HG03354 (cell line): ENCODE data around the gene PGM5.

Experiments
- ATAC-seq: cut with Tn5 transposase; IDR thresholded peaks from one replicate; pipeline ENCODE4 v1.9.1; 2021; ENCODE audit warnings: mild to moderate bottlenecking; ENCODE audit not compliant: unreplicated experiment, poor library complexity, severe bottlenecking

PGM5 gene

GRCh38 chr9:68427216-68427977 is 71.0 kb downstream of the PGM5 start:
- ATAC-seq = no peak

DNA sequence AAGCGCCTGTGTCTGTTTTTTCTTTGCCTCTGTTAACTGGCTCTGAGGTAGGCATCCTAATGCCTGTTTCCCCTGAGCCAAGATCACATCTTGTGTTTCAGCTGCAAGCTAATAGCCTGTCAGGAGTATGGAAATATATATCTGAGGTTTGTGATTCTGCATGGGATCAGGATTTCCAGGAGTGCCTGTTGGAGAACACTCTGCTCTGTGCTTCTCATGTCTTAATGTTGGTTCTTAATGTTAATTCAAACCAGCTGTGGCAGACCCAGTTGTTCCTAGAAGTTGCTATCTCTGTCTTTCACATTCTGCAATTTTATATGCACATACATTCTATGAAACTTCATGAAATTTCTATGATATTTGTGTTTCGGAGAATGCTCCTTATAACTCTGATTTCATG is 72.1 kb downstream of the PGM5 start:
- ATAC-seq = no peak

DNA sequence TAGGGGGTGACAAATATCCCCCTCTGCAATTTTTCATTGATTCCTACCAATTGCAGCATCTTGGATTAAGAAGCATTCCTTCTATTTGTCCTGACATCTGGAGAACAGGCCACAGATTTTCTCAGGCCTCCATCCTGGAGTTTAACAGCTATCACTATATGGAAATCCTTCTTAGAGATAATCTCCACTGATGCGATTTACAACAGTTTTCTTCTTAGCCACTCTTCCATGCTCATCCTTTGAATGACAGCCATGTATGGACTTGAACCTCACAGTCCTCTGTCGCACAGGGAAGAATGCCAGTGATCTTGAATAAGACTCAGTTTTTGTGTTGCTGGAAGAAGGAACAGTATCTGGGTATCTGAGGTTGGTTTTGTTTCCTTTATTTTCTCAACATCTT is 73.2 kb downstream of the PGM5 start:
- ATAC-seq = no peak

DNA sequence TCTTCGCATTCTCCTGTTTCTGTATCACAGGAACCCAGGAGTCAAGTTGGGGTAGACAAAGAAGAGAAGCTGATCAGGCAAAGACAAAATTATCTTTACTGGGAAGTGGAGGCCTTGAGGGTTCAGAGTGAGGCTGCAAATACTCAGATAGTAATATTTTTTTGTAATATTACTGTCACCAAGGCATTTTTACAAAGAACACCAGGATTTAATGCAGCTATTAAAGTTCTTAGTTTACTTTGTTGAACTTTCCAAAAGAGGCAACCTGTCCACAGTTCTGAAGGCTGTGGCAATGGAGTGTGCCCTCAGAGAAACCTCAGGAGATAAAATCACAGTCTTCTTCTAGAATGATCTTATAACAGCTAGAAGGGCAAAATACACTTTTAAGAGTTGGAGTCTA is 74.9 kb downstream of the PGM5 start:
- no peak for ATAC-seq

GRCh38 chr9:68433531-68434110 is 77.2 kb downstream of the PGM5 start:
- no peak for ATAC-seq

- ATAC-seq = no peak
These were observed 81.4 kb downstream of the PGM5 start for GRCh38 chr9:68437785-68438184.

DNA sequence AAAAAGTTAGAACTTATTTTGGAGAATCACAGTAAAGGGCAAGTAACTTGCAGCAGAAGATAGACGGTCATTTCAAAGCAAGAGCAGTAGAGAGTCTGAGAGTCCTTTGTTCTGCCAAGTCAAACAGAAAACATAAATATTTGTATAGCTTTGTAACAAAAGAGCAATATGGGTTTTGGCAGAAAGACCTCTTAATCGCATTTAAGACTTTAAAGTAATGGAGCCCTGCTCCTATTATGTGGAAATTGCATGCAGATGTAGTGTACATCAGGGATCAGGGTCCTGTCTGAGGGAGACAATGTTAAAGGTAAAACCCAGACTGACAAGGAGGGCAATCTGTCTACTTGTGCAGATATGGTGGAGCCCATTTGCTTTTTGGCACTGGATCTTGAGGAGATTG is 87.2 kb downstream of the PGM5 start:
- ATAC-seq = no peak

DNA sequence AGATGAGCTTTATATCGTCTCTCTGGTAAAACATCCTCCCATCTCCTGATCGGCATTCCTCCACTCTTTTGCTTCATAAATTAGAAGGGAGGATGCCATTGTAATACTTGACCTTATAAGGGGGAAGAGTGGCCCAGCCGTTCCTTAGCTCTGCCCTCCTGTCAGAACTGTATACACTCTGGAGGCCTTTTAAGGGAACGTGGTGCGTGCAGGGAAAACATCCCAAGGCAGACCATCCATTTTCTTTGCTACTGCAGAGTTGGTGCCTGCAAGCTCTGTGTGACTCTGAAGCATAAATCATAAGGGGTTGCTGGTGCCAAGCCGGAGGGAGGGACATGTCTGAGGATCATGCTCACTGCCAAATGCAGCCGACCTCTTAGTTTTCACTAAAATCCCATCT is 90.4 kb downstream of the PGM5 start:
- no peak for ATAC-seq

- ATAC-seq = no peak
These were observed 91.2 kb downstream of the PGM5 start for GRCh38 chr9:68447611-68448010.

DNA sequence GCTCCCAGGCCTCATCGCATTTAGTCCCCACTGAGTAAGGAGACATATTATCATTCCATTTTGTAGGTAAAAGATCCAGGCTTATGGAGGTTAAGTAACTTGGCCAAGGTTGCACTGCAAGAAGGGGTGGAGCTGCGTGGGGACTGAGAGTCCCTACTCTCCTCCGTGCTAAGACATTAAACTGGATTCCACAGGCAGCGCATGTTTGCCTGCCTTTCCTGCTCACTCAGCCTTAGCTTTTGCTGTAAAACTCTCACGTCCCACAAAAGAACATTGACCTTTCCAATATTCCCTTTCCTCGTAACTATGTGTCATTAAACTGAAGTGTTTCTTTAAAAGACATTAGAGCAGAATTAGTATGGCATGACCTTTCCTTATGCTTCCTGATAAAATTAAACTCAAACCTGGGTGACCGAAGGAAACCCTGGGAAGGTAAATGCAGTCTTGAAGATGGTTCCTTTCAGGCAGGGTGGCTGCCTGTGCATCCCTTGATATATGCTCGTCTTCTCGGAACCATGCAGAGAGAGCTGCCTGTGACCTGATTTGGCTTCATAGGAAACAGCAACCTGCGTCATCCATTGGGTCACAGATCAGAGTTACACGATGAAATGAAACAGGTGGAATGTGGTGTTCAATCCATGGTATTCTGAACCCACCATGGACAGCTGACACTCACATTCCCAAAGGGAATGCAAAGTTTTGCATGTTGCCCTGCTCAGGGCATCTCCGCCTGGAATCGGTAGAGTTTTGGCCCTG is 98.3 kb downstream of the PGM5 start:
- no peak for ATAC-seq

- no peak for ATAC-seq
These were observed 99.0 kb downstream of the PGM5 start for GRCh38 chr9:68455451-68455850.

- no peak for ATAC-seq
These were observed 101.4 kb downstream of the PGM5 start for GRCh38 chr9:68457803-68458202.

DNA sequence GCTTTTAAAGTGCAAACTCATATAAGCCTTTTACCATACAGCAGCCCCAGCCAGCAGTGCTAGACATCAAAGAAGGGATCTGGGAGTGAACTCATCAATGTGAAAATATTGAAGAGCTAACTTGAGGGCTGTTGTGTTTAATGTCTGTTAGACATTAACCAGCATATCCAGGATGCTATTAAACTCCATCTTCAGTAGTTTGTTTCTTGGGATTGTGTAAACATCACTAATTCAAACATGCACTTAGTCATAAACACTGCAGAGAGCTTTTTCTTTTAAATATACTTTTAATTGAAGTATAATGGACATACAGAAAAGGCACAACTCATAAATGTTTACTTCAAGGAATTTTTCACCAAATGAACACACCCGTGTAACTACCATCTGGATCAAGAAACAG is 102.5 kb downstream of the PGM5 start:
- no peak for ATAC-seq

DNA sequence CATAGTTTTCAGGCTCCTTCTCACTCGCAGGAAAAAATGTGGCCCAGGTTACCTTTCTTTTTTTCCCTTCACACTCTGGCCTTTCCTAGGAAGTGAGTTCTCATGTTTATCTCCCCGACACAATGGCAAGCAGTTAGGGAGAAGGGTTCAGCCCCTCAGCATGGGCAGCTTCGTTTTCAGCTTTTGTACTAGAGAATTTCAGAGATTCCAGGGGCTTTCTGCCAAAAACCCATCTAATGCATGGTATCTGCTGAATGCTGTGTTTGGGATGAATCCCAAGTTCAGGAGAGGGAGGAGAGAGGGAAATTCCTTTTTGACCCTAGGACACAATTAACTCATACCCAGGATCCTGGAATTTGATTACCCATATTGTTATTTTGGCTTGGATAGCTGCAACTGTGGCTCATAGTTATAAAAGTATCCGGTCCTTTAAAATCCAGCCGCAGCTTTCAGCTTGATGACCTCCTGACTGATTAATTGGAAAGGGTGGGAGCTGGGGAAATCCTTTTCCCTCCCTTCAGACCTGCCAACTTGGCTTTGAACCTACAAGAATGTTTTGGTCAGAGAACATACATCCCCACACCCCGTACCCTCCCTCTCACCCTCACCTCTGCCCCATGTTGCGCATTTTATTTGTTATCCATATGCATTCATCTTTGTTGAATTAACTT is 105.8 kb downstream of the PGM5 start:
- ATAC-seq = no peak

DNA sequence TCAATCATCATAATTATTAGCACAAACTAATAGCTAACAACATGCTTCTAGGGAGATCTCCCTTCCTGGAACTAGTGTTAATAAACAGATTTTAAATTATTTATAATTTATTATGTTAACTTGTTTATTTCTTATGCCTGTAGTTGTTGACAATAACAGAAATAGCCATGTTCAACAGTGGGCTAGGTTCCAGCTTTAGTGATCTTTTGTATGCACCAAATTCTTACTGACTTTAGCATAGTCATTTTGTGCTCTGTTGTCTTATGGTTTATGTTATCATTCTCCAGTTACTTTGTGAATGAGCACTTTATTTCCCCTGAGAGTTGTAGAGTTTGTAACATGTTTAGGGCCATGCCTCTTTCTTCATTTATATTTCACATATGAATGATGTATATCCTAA is 113.7 kb downstream of the PGM5 start:
- no peak for ATAC-seq

GRCh38 chr9:68470634-68471033 is 114.2 kb downstream of the PGM5 start:
- no peak for ATAC-seq

GRCh38 chr9:68472119-68472518 is 115.7 kb downstream of the PGM5 start:
- no peak for ATAC-seq

DNA sequence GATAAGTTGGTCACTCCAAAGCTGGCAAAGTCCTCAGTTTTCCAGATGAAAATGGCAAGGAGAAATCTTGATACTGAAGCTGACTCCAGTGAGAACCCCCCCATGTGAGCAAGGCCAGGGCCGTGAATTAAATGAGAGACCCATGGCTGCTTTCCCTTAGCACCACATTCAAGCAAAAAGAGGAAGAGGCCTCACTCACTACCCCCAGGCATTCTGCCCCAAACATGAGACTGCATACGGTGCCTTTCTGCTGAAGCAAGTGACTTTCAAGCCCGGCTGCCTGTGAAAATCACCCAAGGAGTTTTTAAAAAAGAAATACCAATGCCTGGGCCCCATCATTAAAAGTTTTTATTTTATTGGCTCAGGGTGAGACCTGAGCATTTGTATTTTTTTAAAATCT is 117.4 kb downstream of the PGM5 start:
- no peak for ATAC-seq

- ATAC-seq = no peak
These were observed 120.0 kb downstream of the PGM5 start for GRCh38 chr9:68476422-68476821.

GRCh38 chr9:68476847-68477246 is 120.4 kb downstream of the PGM5 start:
- ATAC-seq = no peak

DNA sequence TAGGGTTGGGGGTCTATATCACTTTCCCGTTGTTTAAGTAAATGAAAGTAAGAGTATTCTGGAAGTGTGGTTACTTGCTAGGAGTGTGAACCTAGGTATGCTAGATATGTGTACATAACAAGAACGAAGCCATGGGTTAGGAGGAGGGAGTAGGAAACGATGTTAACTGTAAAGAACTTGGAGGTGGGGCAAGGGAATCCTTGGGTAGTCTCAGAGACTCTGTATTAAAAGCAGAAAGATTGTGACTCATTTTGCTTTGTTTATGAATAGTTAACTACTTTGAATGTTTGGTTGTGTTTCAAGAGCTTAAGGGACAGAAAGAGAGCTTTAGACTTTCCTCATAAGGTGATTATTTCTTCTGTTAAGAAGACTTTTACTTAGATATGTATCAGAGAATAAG is 124.4 kb downstream of the PGM5 start:
- ATAC-seq = no peak
